Calu3 (cell line): ENCODE measurements around the gene TSPAN11. TPM values are rescaled to one million over a fixed set of nuclear protein-coding genes. Genes with fewer than 3 reads are reported as not detected.

Experiments
- BruUV-seq: library from RNA; stranded (reverse); fragments of 400-500 nt; replicated peaks from 2 replicates; lab custom pipeline; 2021; lab: Mats Ljungman, UMichigan
- CTCF ChIA-PET: fragments of 300-600 bp; sonication (Branson Sonifier 250); formaldehyde crosslinking; loops from one replicate; lab custom pipeline; 2022; ENCODE audit warnings: antibody characterized with exemption; lab: Charles Lee
- DNase-seq: peaks from one replicate; pipeline ENCODE4 v3.0.0; 2022
- H3K27ac Mint-ChIP-seq: one replicate; pipeline ENCODE4 v1.8.0; 2022; ENCODE audit warnings: mixed read lengths; ENCODE audit not compliant: unreplicated experiment
- H3K27me3 Mint-ChIP-seq: one replicate; pipeline ENCODE4 v1.8.0; 2022; ENCODE audit warnings: mixed read lengths; ENCODE audit not compliant: unreplicated experiment
- H3K36me3 Mint-ChIP-seq: one replicate; pipeline ENCODE4 v1.8.0; 2022; ENCODE audit warnings: mild to moderate bottlenecking, moderate library complexity, mixed read lengths; ENCODE audit not compliant: insufficient read depth, unreplicated experiment
- H3K4me1 Mint-ChIP-seq: one replicate; pipeline ENCODE4 v1.8.0; 2022; ENCODE audit warnings: mild to moderate bottlenecking, low read depth, mixed read lengths; ENCODE audit not compliant: unreplicated experiment
- H3K4me3 Mint-ChIP-seq: one replicate; pipeline ENCODE4 v1.8.0; 2022; ENCODE audit warnings: mild to moderate bottlenecking, low read depth, moderate library complexity, mixed read lengths; ENCODE audit not compliant: unreplicated experiment
- H3K9me3 Mint-ChIP-seq: one replicate; pipeline ENCODE4 v1.8.0; 2022; ENCODE audit warnings: low read depth, mixed read lengths; ENCODE audit not compliant: unreplicated experiment
- intact Hi-C: fragments of 100-400 bp; cut with micrococcal nuclease; formaldehyde crosslinking; loops from one replicate; pipeline ENCODE4 v1.10.0; 2022; ENCODE audit not compliant: unreplicated experiment
- total RNA-seq: library from RNA; stranded (reverse); gene quantifications from 2 replicates; pipeline ENCODE4 v1.2.3, GENCODE V29; 2022
- TF ChIP-seq, protein P1 (sequence below): fragments of 200-600 bp; IDR thresholded peaks from one replicate; pipeline ENCODE4 v1.8.0; 2022; ENCODE audit warnings: antibody characterized with exemption; ENCODE audit not compliant: unreplicated experiment

Gene TSPAN11
- total RNA-seq, 1 experiment from 2014 or later = not detected

DNA sequence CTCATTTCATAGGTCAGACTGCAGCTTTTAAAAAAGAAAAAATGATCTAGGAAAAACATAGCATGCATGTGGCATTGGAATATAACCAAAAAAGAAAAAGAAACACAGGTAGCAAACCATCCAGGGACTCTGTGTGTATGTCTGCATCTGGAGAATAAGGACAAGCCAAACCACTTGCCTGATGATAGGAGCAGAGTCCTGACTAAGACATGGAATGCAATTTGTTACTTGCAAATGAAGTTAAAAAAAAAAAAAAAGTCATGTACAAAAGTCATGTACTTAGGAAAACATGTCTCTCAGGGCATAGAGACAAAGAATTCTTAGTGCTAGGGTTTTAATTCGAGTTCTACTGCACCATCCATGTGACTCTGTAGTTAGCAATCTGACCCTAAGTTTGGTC lies 15.9 kb downstream of the TSPAN11 start:
- Mint-ChIP-seq H3K9me3 (peaks cover 2% of the 10 kb centered on the region), H3K27ac (no peak overlapping the region), H3K27me3 (peaks cover 84% of the 10 kb centered on the region), H3K4me1 (no peaks in the 10 kb centered on the region), H3K4me3 (no peak overlapping the region), H3K36me3 (no peaks in the 10 kb centered on the region)
- CTCF ChIA-PET = no interaction called here
- no TSS peak for BruUV-seq
- TF ChIP-seq, protein P1, sequence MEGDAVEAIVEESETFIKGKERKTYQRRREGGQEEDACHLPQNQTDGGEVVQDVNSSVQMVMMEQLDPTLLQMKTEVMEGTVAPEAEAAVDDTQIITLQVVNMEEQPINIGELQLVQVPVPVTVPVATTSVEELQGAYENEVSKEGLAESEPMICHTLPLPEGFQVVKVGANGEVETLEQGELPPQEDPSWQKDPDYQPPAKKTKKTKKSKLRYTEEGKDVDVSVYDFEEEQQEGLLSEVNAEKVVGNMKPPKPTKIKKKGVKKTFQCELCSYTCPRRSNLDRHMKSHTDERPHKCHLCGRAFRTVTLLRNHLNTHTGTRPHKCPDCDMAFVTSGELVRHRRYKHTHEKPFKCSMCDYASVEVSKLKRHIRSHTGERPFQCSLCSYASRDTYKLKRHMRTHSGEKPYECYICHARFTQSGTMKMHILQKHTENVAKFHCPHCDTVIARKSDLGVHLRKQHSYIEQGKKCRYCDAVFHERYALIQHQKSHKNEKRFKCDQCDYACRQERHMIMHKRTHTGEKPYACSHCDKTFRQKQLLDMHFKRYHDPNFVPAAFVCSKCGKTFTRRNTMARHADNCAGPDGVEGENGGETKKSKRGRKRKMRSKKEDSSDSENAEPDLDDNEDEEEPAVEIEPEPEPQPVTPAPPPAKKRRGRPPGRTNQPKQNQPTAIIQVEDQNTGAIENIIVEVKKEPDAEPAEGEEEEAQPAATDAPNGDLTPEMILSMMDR = no peak
- intact Hi-C loops = no loop called here
- no peak for DNase-seq

DNA sequence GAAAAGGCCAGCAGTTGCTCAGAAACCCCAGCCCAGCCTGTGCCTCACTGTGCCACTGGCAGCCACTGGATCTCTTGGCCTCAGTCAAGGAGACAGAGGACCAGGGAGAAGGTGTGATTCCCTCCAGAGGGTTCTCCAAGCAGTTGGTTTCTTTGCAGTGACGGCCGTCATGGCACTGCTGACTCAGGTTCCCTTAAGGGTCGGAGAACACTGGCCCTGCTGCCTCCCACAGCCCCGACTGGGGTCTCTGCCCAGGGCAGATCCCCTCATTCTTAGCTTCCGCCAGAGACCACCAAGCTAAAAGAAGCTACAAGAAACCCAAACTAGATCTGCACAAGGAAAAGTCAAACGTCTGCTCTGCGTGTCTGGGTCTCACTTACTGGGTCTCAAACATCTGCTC lies 16.4 kb downstream of the TSPAN11 start:
- no peaks in the 10 kb centered on the region for H3K4me1 Mint-ChIP-seq
- H3K36me3 Mint-ChIP-seq = no peaks in the 10 kb centered on the region
- TF ChIP-seq, protein P1 = no peak
- intact Hi-C loops = no loop called here
- H3K27ac Mint-ChIP-seq = no peak overlapping the region
- no peak overlapping the region for H3K4me3 Mint-ChIP-seq
- H3K9me3 Mint-ChIP-seq = peaks cover 2% of the 10 kb centered on the region
- BruUV-seq = no TSS peak
- peaks cover 84% of the 10 kb centered on the region for H3K27me3 Mint-ChIP-seq
- CTCF ChIA-PET = no interaction called here
- no peak for DNase-seq

DNA sequence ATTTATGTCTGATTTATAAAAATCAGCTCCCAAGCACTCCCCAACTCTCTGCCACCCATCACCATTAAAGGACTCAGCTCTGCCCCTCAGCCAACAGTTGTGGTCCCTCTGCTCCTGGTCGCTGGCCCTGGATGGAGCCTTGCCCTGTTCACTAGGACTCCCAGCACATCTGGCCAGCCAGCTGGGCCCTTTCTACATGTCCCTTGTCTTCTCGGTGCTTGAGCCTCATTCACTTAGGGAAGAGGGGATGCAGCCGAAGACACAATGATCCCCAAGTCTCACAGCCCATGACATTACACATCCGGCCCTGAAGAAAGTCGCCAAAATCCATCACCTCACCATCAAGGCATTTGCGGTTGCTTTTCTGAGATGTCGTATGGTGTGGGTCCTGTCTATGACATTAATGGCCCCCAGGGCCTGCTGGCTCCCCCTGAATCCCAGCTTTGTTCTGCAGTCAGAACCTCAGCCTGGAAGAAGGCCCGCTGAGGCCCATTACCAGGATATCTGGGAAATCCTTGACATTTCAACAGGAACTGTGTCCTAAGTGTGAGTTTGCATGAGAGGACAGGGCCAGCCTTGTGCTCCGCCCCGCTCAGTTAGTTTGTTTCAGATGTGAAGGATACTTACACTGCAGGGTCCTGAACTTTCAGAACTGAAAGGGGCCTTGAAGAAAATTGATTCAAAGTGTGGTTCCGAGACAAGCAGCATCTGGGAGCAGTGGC lies 19.1 kb downstream of the TSPAN11 start:
- Mint-ChIP-seq H3K9me3 (peaks cover 2% of the 10 kb centered on the region), H3K27ac (no peak overlapping the region), H3K36me3 (no peaks in the 10 kb centered on the region), H3K4me1 (no peaks in the 10 kb centered on the region), H3K27me3 (peaks cover 84% of the 10 kb centered on the region), H3K4me3 (no peak overlapping the region)
- TF ChIP-seq, protein P1 = no peak
- CTCF ChIA-PET = no interaction called here
- intact Hi-C loops = no loop called here
- BruUV-seq = no TSS peak
- DNase-seq = no peak

DNA sequence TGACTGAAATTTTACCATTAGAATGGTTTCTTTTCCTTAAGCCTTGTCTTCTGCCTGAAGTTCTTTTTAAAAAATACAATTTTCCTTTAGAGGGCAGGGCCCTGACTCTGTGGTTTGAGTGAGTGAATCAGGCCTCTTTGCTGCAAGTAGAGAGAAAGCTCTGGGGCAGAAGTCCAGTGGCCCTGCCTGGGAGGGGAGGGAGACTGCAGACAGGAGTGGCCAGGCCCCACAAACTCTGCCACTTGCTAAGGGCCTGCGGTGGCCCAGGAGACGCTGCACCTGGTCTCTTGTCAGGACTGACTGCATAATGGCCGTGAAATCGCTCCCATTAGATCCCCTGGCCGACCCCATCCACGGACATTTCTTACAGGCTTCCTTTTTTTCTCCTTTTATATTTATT lies 25.5 kb downstream of the TSPAN11 start:
- no peaks in the 10 kb centered on the region for H3K36me3 Mint-ChIP-seq
- CTCF ChIA-PET = no interaction called here
- no peak overlapping the region for H3K4me3 Mint-ChIP-seq
- no peak for DNase-seq
- no peak overlapping the region for H3K27ac Mint-ChIP-seq
- intact Hi-C loops = no loop called here
- BruUV-seq = no TSS peak
- H3K4me1 Mint-ChIP-seq = no peaks in the 10 kb centered on the region
- TF ChIP-seq, protein P1 = no peak
- peaks cover 86% of the 10 kb centered on the region for H3K27me3 Mint-ChIP-seq
- peaks cover 2% of the 10 kb centered on the region for H3K9me3 Mint-ChIP-seq
